Hepatocyte (in vitro differentiated cells): ENCODE measurements around the gene CAMK4. TPM values are rescaled to one million over a fixed set of nuclear protein-coding genes. Genes with fewer than 3 reads are reported as not detected.

Experiments used
- DNase-seq: peaks from one replicate; pipeline ENCODE4 v3.0.0-alpha.2; 2016; ENCODE audit warnings: low spot score
- H2AFZ ChIP-seq: fragments of 200-600 bp; sonication (generic); 2 replicates; pipeline ENCODE4 v1.6.0; 2016; ENCODE audit warnings: antibody characterized with exemption, mild to moderate bottlenecking
- H3K27ac ChIP-seq: fragments of 200-600 bp; sonication (generic); 2 replicates; pipeline ENCODE4 v1.5.1; 2016; ENCODE audit warnings: mild to moderate bottlenecking
- H3K27me3 ChIP-seq: fragments of 200-600 bp; sonication (generic); 2 replicates; pipeline ENCODE4 v1.6.1; 2016
- H3K36me3 ChIP-seq: fragments of 200-600 bp; sonication (generic); replicated peaks from 2 replicates; pipeline ENCODE4 v1.5.1; 2016; ENCODE audit warnings: low read depth; ENCODE audit not compliant: insufficient read depth
- H3K4me1 ChIP-seq: fragments of 200-600 bp; sonication (generic); 2 replicates; pipeline ENCODE4 v1.5.1; 2016; ENCODE audit warnings: mild to moderate bottlenecking, moderate library complexity; ENCODE audit not compliant: insufficient read depth
- H3K4me2 ChIP-seq: fragments of 200-600 bp; sonication (generic); 2 replicates; pipeline ENCODE4 v1.6.0; 2016
- H3K4me3 ChIP-seq: fragments of 200-600 bp; sonication (generic); 2 replicates; pipeline ENCODE4 v1.5.1; 2016; ENCODE audit warnings: mild to moderate bottlenecking
- H3K79me2 ChIP-seq: fragments of 200-600 bp; sonication (generic); 2 replicates; pipeline ENCODE4 v1.6.0; 2017; ENCODE audit warnings: mild to moderate bottlenecking
- H3K9me2 ChIP-seq: fragments of 200-600 bp; sonication (generic); replicated peaks from 2 replicates; pipeline ENCODE4 v1.6.0; 2017; ENCODE audit warnings: mild to moderate bottlenecking; ENCODE audit not compliant: insufficient read depth
- H3K9me3 ChIP-seq: fragments of 200-600 bp; sonication (generic); 2 replicates; pipeline ENCODE4 v1.5.1; 2016; ENCODE audit warnings: low read depth, mild to moderate bottlenecking
- H4K20me1 ChIP-seq: fragments of 200-600 bp; sonication (generic); 2 replicates; pipeline ENCODE4 v1.6.0; 2016; ENCODE audit warnings: mild to moderate bottlenecking; ENCODE audit not compliant: insufficient read depth, poor library complexity, severe bottlenecking
- EZH2 ChIP-seq: fragments of 200-600 bp; sonication (generic); IDR thresholded peaks from 2 replicates; pipeline ENCODE4 v1.6.1; 2016; ENCODE audit warnings: antibody characterized with exemption, mild to moderate bottlenecking, borderline replicate concordance
- EZH2phosphoT487 ChIP-seq: fragments of 200-600 bp; sonication (generic); IDR thresholded peaks from one replicate; pipeline ENCODE4 v1.6.1; 2018; ENCODE audit warnings: antibody characterized with exemption, mild to moderate bottlenecking, low read depth, moderate library complexity; ENCODE audit not compliant: unreplicated experiment, severe bottlenecking
- WGBS: methylation state at CpG from one replicate; pipeline ENCODE4 v1.1.6; 2016; ENCODE audit warnings: low lambda C conversion rate; ENCODE audit errors: missing lambda C conversion rate; 5-methylcytosine and 5-hydroxymethylcytosine counted together
- polyA plus RNA-seq: library from polyadenylated mRNA; unstranded; fragments of >200 nt; fragmentation: Nextera tagmentation; extraction: Ambion mirVana; gene quantifications from 2 replicates; pipeline ENCODE4 v1.2.1, GENCODE V29; 2016
- total RNA-seq: library from RNA; depleted of rRNA; stranded (reverse); fragments of >200 nt; gene quantifications from 2 replicates; pipeline ENCODE4 v1.2.3, GENCODE V29; 2014
- TF ChIP-seq, protein P1 (sequence below): fragments of 200-600 bp; sonication (generic); IDR thresholded peaks from 2 replicates; pipeline ENCODE4 v1.5.1; 2016; ENCODE audit warnings: antibody characterized with exemption, mild to moderate bottlenecking; ENCODE audit not compliant: poor library complexity

Gene CAMK4
- total and polyA plus RNA-seq, 2 experiments from 2014 or later, result 1.0 to 3.4 TPM

DNA sequence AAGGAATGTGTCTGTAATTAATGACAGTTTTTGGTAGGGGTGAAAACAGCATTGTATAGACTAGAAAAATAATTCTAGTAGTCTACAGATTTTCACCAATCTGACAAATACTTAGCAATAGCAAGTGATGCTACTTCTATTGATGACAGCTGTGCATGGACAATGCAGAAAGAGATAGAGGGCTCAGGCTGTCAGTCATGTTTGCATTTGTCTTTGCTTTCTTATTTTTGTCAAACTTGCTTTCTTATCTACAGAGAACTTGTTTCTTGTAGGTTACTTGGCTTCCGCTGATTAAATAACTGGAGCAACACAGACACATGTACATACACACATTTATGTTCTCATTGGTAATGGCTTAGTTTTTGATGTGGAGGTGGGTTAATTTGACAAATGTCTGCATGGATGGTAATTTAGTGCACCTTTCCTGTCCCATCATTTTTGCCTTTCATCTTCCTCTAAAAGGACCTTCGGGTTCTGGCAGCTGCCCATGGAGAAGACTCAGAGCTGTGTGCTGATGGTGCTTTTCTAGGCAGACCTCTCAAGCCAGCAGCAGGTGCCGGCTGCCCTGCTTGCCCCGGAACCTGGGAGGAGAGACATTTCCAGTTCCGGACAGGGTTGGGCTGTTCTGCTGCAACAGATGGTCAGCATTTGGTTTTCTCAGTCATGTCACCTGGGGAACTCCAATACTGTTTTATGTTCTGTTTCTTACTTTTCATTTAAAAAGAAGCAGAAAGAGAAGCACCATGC is 28.8 kb downstream of the CAMK4 start:
- Histone ChIP-seq H3K4me3 (no peak overlapping the region), H3K9me3 (no peaks in the 10 kb centered on the region), H3K79me2 (no peaks in the 10 kb centered on the region), H3K4me2 (no peak overlapping the region), H3K9me2 (no peaks in the 10 kb centered on the region), H3K27ac (no peak overlapping the region), H3K27me3 (no peaks in the 10 kb centered on the region), H2AFZ (no peak overlapping the region), H4K20me1 (no peaks in the 10 kb centered on the region), H3K36me3 (no peaks in the 10 kb centered on the region), H3K4me1 (no peaks in the 10 kb centered on the region)
- TF ChIP-seq EZH2 (no peak), EZH2phosphoT487 (no peak)
- TF ChIP-seq, protein P1, sequence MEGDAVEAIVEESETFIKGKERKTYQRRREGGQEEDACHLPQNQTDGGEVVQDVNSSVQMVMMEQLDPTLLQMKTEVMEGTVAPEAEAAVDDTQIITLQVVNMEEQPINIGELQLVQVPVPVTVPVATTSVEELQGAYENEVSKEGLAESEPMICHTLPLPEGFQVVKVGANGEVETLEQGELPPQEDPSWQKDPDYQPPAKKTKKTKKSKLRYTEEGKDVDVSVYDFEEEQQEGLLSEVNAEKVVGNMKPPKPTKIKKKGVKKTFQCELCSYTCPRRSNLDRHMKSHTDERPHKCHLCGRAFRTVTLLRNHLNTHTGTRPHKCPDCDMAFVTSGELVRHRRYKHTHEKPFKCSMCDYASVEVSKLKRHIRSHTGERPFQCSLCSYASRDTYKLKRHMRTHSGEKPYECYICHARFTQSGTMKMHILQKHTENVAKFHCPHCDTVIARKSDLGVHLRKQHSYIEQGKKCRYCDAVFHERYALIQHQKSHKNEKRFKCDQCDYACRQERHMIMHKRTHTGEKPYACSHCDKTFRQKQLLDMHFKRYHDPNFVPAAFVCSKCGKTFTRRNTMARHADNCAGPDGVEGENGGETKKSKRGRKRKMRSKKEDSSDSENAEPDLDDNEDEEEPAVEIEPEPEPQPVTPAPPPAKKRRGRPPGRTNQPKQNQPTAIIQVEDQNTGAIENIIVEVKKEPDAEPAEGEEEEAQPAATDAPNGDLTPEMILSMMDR, result no peak
- WGBS, result 93% methylated on average over 5 of the region's 5 CpGs
- no peak for DNase-seq

DNA sequence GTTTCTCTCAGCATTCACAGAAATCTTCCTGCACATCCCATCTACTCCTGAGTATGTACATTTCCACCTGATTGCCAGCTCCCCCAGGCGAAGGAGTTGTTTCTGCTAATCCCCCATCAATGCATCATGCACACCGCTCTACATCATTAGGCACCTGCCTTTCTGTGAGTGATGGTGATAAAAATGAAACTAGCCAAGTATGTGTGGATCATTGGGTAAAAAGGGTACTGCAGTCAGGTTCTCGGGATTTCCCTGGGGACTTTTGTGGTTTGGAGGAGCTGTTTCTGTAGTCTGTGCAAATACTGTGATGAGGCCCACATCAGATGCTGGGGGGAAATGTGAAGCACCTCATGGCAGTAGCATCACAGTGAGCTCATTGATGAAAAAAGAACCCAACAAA is 30.4 kb downstream of the CAMK4 start:
- no peaks in the 10 kb centered on the region for H4K20me1 ChIP-seq
- no peak overlapping the region for H2AFZ ChIP-seq
- WGBS, result 79% methylated on average over 3 of the region's 3 CpGs
- no peaks in the 10 kb centered on the region for H3K9me3 ChIP-seq
- no peaks in the 10 kb centered on the region for H3K79me2 ChIP-seq
- DNase-seq, result no peak
- H3K27me3 ChIP-seq, result no peaks in the 10 kb centered on the region
- H3K9me2 ChIP-seq, result no peaks in the 10 kb centered on the region
- no peaks in the 10 kb centered on the region for H3K36me3 ChIP-seq
- no peak overlapping the region for H3K4me3 ChIP-seq
- no peak overlapping the region for H3K4me2 ChIP-seq
- no peak overlapping the region for H3K27ac ChIP-seq
- H3K4me1 ChIP-seq, result no peaks in the 10 kb centered on the region
- TF ChIP-seq, protein P1, result no peak
- TF ChIP-seq EZH2 (no peak), EZH2phosphoT487 (no peak)

DNA sequence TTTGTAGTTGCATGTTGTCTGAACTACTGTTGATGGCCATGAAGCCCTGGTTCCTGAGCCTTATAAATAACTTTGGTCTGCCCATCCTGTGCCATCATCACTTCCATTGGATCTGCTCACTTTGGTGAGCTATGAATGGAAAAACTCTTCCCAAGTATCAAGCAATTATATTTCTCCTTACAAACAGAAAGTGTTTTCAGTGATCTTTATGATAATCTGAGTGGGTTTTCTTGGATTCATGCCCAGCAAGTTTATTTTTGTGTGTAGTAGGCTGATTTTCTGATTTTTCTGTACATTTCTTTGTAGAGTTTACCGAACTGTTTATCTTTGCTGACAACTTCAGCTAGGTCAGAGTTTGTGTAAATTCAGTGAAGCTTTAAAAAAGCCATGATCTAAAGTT is 31.0 kb downstream of the CAMK4 start:
- TF ChIP-seq EZH2, result no peak
- no peak for TF ChIP-seq EZH2phosphoT487
- TF ChIP-seq, protein P1, result no peak

More for the DNA sequence above, 31.0 kb downstream of the CAMK4 start:
- no peaks in the 10 kb centered on the region for H3K36me3 ChIP-seq
- H3K4me3 ChIP-seq, result no peak overlapping the region
- no peak overlapping the region for H2AFZ ChIP-seq
- no peaks in the 10 kb centered on the region for H4K20me1 ChIP-seq
- no peak for DNase-seq
- no peaks in the 10 kb centered on the region for H3K9me3 ChIP-seq
- 32% methylated on average over 1 of the region's 1 CpG for WGBS
- H3K9me2 ChIP-seq, result no peaks in the 10 kb centered on the region
- peak overlapping the region; percentile 4 for H3K4me2 ChIP-seq
- H3K27me3 ChIP-seq, result no peaks in the 10 kb centered on the region
- no peaks in the 10 kb centered on the region for H3K79me2 ChIP-seq
- no peaks in the 10 kb centered on the region for H3K4me1 ChIP-seq
- H3K27ac ChIP-seq, result no peak overlapping the region
